H1 (cell line): ENCODE results near the gene ZNF83.

Experiments
- EP300 ChIP-seq, 2 experiments: IDR thresholded peaks; 1 replicate in 1 of 2; 2 replicates in 1 of 2; pipeline ENCODE4 v1.6.1; 2011 to 2012; ENCODE audit warnings: low read depth in 2 of 2, low read length in 2 of 2, mild to moderate bottlenecking in 2 of 2, borderline replicate concordance in 1 of 2, inconsistent platforms in 1 of 2, moderate library complexity in 1 of 2
- EZH2 ChIP-seq: fragments of 200-600 bp; sonication (generic); IDR thresholded peaks from 2 replicates; pipeline ENCODE4 v1.7.1; 2012; ENCODE audit warnings: low read depth, mild to moderate bottlenecking, moderate library complexity, low read length, inconsistent platforms; ENCODE audit not compliant: severe bottlenecking
- KDM1A ChIP-seq: fragments of 200-600, 300-600 bp; sonication (generic); IDR thresholded peaks from 2 replicates; pipeline ENCODE4 v1.7.1; 2016; ENCODE audit warnings: mild to moderate bottlenecking, low read length, borderline replicate concordance
- MAFK ChIP-seq: IDR thresholded peaks from 2 replicates; pipeline ENCODE4 v1.6.1; 2012; ENCODE audit warnings: low read depth, mild to moderate bottlenecking, improper control_type of control experiment, low read length
- SIN3A ChIP-seq, 2 experiments: IDR thresholded peaks in 1 of 2; conservative IDR thresholded peaks in 1 of 2; 2 replicates each; pipeline ENCODE4 v1.6.1; 2011 to 2012; ENCODE audit warnings: low read length in 2 of 2, improper control_type of control experiment in 1 of 2, low read depth in 1 of 2, mild to moderate bottlenecking in 1 of 2
- TF ChIP-seq, protein P1 (sequence below), 3 experiments: IDR thresholded peaks; 1 replicate in 2 of 3; 2 replicates in 1 of 3; pipeline versions ENCODE4 v1.5.1 to v1.6.1; 2011; ENCODE audit warnings: low read length in 3 of 3, mild to moderate bottlenecking in 3 of 3, inconsistent platforms in 2 of 3, low read depth in 1 of 3, moderate library complexity in 1 of 3; ENCODE audit not compliant: insufficient read depth in 1 of 3; ENCODE audit errors: control extremely low read depth in 1 of 3

DNA sequence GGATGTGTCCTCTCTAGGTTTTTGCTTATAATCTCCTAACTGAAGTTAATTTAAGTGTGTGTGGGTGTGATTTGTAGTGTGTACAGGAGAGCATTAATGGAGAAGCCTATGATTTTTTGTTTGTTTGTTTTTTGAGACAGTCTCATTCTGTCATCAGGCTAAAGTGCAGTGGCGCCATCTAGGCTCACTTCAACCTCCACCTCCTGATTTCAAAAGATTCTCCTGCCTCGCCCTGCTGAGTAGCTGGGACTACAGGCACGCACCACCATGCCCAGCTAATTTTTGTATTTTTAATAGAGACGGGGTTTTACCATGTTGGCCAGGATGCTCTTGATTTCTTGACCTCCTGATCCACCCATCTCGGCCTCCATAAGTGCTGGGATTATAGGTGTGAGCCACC lies 47.4 kb downstream of the ZNF83 start:
- TF ChIP-seq, protein P1, sequence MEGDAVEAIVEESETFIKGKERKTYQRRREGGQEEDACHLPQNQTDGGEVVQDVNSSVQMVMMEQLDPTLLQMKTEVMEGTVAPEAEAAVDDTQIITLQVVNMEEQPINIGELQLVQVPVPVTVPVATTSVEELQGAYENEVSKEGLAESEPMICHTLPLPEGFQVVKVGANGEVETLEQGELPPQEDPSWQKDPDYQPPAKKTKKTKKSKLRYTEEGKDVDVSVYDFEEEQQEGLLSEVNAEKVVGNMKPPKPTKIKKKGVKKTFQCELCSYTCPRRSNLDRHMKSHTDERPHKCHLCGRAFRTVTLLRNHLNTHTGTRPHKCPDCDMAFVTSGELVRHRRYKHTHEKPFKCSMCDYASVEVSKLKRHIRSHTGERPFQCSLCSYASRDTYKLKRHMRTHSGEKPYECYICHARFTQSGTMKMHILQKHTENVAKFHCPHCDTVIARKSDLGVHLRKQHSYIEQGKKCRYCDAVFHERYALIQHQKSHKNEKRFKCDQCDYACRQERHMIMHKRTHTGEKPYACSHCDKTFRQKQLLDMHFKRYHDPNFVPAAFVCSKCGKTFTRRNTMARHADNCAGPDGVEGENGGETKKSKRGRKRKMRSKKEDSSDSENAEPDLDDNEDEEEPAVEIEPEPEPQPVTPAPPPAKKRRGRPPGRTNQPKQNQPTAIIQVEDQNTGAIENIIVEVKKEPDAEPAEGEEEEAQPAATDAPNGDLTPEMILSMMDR (IDR thresholded peaks at IDR 0.05; ENCODE audit: control extremely low read depth in 1 of 3, insufficient read depth in 1 of 3, low read depth in 1 of 3, low read length in 3 of 3) = peak; percentile 35 to 48 (median 42)
- TF ChIP-seq EZH2 (no peak), SIN3A (conservative IDR thresholded peaks at IDR 0.05 in 1 of 2, IDR thresholded peaks at IDR 0.05 in 1 of 2; ENCODE audit: low read depth in 1 of 2, low read length in 2 of 2) (no peak), MAFK (no peak), KDM1A (no peak), EP300 (IDR thresholded peaks at IDR 0.05; ENCODE audit: borderline replicate concordance in 1 of 2, low read depth in 2 of 2, low read length in 2 of 2) (no peak)
